SK-N-MC (cell line): ENCODE data around the gene PTPRM.

Source experiments
- DNase-seq: peaks from one replicate; pipeline ENCODE4 v3.0.0-alpha.2; 2011; ENCODE audit warnings: low read depth, low spot score
- H3K27ac ChIP-seq: fragments of 200-600 bp; sonication (generic); 2 replicates; pipeline ENCODE4 v1.5.1; 2016; ENCODE audit warnings: mixed run types
- H3K36me3 ChIP-seq: fragments of 200-600 bp; sonication (generic); 2 replicates; pipeline ENCODE4 v1.6.1; 2017; ENCODE audit warnings: antibody characterized with exemption, low read length, mixed read lengths; ENCODE audit not compliant: insufficient read depth
- H3K4me3 ChIP-seq: fragments of 200-600 bp; sonication (generic); 2 replicates; pipeline ENCODE4 v1.5.1; 2016
- H3K9ac ChIP-seq: fragments of 200-600 bp; sonication (generic); 2 replicates; pipeline ENCODE4 v1.8.0; 2017; ENCODE audit warnings: mixed run types, mixed read lengths; ENCODE audit not compliant: insufficient read length
- H3K9me3 ChIP-seq: fragments of 200-600 bp; sonication (generic); 2 replicates; pipeline ENCODE4 v1.6.1; 2017; ENCODE audit warnings: low read depth, mild to moderate bottlenecking, antibody characterized with exemption, low read length, moderate library complexity, mixed read lengths
- EZH2 ChIP-seq: fragments of 200-600 bp; sonication (generic); IDR thresholded peaks from one replicate; pipeline ENCODE4 v1.6.1; 2017; ENCODE audit warnings: antibody characterized with exemption
- FOXP2 ChIP-seq: optimal IDR thresholded peaks from 2 replicates; pipeline ENCODE3; 2011; ENCODE audit warnings: mild to moderate bottlenecking, moderate library complexity; ENCODE audit not compliant: insufficient read depth; ENCODE audit errors: extremely low read length, control extremely low read depth
- POLR2AphosphoS5 ChIP-seq: IDR thresholded peaks from 2 replicates; pipeline ENCODE4 v1.6.1; 2012; ENCODE audit warnings: mild to moderate bottlenecking, low read depth, low read length, borderline replicate concordance

PTPRM gene

GRCh38 chr18:7839548-7839947, 272.4 kb downstream of the PTPRM start:
- TF ChIP-seq FOXP2 (no peak), POLR2AphosphoS5 (no peak), EZH2 (no peak)
- DNase-seq = no peak

GRCh38 chr18:7840411-7840810, 273.3 kb downstream of the PTPRM start:
- Histone ChIP-seq H3K9me3 (no peaks in the 10 kb centered on the region), H3K36me3 (no peaks in the 10 kb centered on the region), H3K27ac (no peak overlapping the region), H3K9ac (no peak overlapping the region), H3K4me3 (no peak overlapping the region)
- TF ChIP-seq FOXP2 (no peak), POLR2AphosphoS5 (no peak), EZH2 (no peak)
- no peak for DNase-seq

More at GRCh38 chr18:7839548-7839947, 272.4 kb downstream of the PTPRM start:
- Histone ChIP-seq H3K36me3 (no peaks in the 10 kb centered on the region), H3K27ac (no peak overlapping the region), H3K4me3 (no peak overlapping the region), H3K9me3 (no peaks in the 10 kb centered on the region), H3K9ac (no peak overlapping the region)

GRCh38 chr18:7844017-7844416, 276.9 kb downstream of the PTPRM start:
- Histone ChIP-seq H3K9me3 (no peaks in the 10 kb centered on the region), H3K36me3 (no peaks in the 10 kb centered on the region), H3K9ac (no peak overlapping the region), H3K4me3 (no peak overlapping the region), H3K27ac (no peak overlapping the region)
- TF ChIP-seq EZH2 (no peak), POLR2AphosphoS5 (no peak), FOXP2 (no peak)
- DNase-seq = no peak

GRCh38 chr18:7844418-7844817, 277.3 kb downstream of the PTPRM start:
- H3K27ac ChIP-seq = no peak overlapping the region
- TF ChIP-seq EZH2 (no peak), POLR2AphosphoS5 (no peak), FOXP2 (no peak)
- H3K36me3 ChIP-seq = no peaks in the 10 kb centered on the region
- DNase-seq = no peak
- H3K9ac ChIP-seq = no peak overlapping the region
- H3K9me3 ChIP-seq = no peaks in the 10 kb centered on the region
- no peak overlapping the region for H3K4me3 ChIP-seq

GRCh38 chr18:7846335-7846734, 279.2 kb downstream of the PTPRM start:
- Histone ChIP-seq H3K9ac (no peak overlapping the region), H3K9me3 (no peaks in the 10 kb centered on the region), H3K27ac (no peak overlapping the region), H3K36me3 (no peaks in the 10 kb centered on the region), H3K4me3 (no peak overlapping the region)
- no peak for DNase-seq
- TF ChIP-seq FOXP2 = no peak
- no peak for TF ChIP-seq POLR2AphosphoS5
- no peak for TF ChIP-seq EZH2

GRCh38 chr18:7847357-7848053, 280.4 kb downstream of the PTPRM start:
- Histone ChIP-seq H3K9ac (no peak overlapping the region), H3K9me3 (no peaks in the 10 kb centered on the region), H3K27ac (no peak overlapping the region), H3K36me3 (no peaks in the 10 kb centered on the region), H3K4me3 (no peak overlapping the region)
- DNase-seq = no peak
- TF ChIP-seq FOXP2 (no peak), POLR2AphosphoS5 (no peak), EZH2 (no peak)

GRCh38 chr18:7848054-7848412, 280.9 kb downstream of the PTPRM start:
- TF ChIP-seq FOXP2 = no peak
- TF ChIP-seq EZH2 = no peak
- TF ChIP-seq POLR2AphosphoS5 = no peak
- Histone ChIP-seq H3K36me3 (no peaks in the 10 kb centered on the region), H3K4me3 (no peak overlapping the region), H3K9ac (no peak overlapping the region), H3K27ac (no peak overlapping the region), H3K9me3 (no peaks in the 10 kb centered on the region)
- no peak for DNase-seq

- Histone ChIP-seq H3K27ac (no peak overlapping the region), H3K9me3 (no peaks in the 10 kb centered on the region), H3K9ac (no peak overlapping the region), H3K4me3 (no peak overlapping the region), H3K36me3 (no peaks in the 10 kb centered on the region)
- no peak for TF ChIP-seq EZH2
- TF ChIP-seq POLR2AphosphoS5 = no peak
- TF ChIP-seq FOXP2 = no peak
- DNase-seq = no peak
These were observed 283.3 kb downstream of the PTPRM start for GRCh38 chr18:7850446-7850845.

GRCh38 chr18:7855028-7855427, 287.9 kb downstream of the PTPRM start:
- no peak for TF ChIP-seq FOXP2
- no peak for TF ChIP-seq POLR2AphosphoS5
- no peak for TF ChIP-seq EZH2

More at GRCh38 chr18:7855028-7855427, 287.9 kb downstream of the PTPRM start:
- DNase-seq = no peak
- H3K27ac ChIP-seq = no peak overlapping the region
- H3K36me3 ChIP-seq = no peaks in the 10 kb centered on the region
- H3K4me3 ChIP-seq = no peak overlapping the region
- no peaks in the 10 kb centered on the region for H3K9me3 ChIP-seq
- no peak overlapping the region for H3K9ac ChIP-seq
